Stimulated activated CD4-positive, alpha-beta T cell treated with anti-CD3 and anti-CD28 coated beads, Interleukin-4, amount 100 ng/mL, for 4 hours (primary cell): Measurements from ENCODE around the gene CRYBA2.

Source experiments
- DNase-seq, 2 experiments: peaks; one replicate each; pipeline ENCODE4 v3.0.0-alpha.2; 2020

CRYBA2 gene

GRCh38 chr2:218952160-218952559, 41.1 kb downstream of the CRYBA2 start:
- DNase-seq: no peak

DNA sequence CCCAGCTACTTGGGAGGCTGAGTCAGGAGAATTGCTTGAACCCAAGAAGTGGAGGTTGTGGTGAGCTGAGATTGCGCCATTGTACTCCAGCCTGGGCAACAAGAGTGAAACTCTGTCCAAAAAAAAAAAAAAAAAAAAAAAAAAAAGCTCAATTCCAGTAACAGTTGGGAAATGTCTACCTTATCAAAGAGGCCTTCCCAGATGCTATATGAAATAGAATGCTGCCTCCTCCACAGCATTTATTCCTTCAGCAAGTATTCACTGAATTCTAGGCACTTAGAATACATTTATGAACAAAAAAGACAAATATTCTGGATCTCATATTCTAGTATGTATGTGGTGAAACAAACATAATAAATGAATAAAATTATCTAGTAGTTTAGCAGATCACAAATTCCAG, 46.6 kb downstream of the CRYBA2 start:
- no peak for DNase-seq

DNA sequence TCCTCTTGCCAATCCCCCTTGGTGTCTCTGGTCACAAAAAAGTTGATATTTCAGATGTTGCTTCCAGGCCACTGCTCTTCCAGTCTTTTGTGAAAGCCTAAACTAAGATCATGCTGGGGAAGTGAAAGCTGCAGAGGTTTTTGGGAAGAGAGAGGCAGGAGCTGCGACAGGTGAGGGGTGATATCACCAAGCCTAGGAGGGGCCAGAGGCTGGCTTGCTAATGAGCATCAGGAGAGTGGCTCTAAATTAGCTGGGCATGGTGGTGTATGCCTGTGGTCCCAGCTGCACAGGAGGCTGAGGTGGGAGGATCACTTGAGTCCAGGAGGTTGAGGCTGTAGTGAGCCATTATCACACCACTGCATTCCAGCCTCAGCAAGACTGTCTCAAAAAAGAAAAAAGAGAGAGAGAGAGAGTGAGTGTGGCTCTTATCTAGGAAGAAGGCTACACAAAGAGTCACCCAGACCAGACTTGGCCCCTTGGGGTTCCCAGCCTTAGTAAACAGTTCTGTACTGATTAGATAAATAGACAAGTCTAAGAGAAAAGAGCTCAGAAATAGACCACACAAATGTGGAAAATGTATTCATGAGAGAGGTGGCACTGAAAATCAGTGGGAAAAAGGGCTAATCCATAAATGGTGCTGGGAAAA, 48.3 kb downstream of the CRYBA2 start:
- DNase-seq: no peak
